ENCODE data around the gene RAB24.

Gene RAB24

GRCh38 chr5:177320879-177321278, 17.4 kb upstream of the RAB24 start:
- H3K4me1 ChIP-seq (ENCODE audit: control insufficient read depth, low read length): peaks cover 7% of the 10 kb centered on the region
- H4K20me1 ChIP-seq (ENCODE audit: control insufficient read depth, insufficient read depth, low read depth, low read length): no peaks in the 10 kb centered on the region
- no peaks in the 10 kb centered on the region for H3K27me3 ChIP-seq (ENCODE audit: control insufficient read depth, low read length)
- peaks cover 6% of the 10 kb centered on the region; the same call in 1 of the 2 replicates for H3F3A ChIP-seq (ENCODE audit: control insufficient read depth, insufficient read depth)
- H3K4me3 ChIP-seq (ENCODE audit: low read length): no peak overlapping the region
- no peak overlapping the region for H3K27ac ChIP-seq (ENCODE audit: low read depth, low read length)
- H3K79me2 ChIP-seq (ENCODE audit: control insufficient read depth, low read length): no peaks in the 10 kb centered on the region
- no peak for TF ChIP-seq EZH2phosphoT487 (IDR thresholded peaks at IDR 0.05; ENCODE audit: borderline replicate concordance, low read length)
- TF ChIP-seq CTCF (IDR thresholded peaks at IDR 0.05; ENCODE audit: low read depth, low read length, poor library complexity, severe bottlenecking): no peak
- H3K4me2 ChIP-seq (ENCODE audit: low read length): no peak overlapping the region
- H3K9me2 ChIP-seq (replicated peaks; ENCODE audit: control insufficient read depth, low read length): no peaks in the 10 kb centered on the region
- peaks cover 8% of the 10 kb centered on the region for H3K36me3 ChIP-seq (ENCODE audit: control insufficient read depth, low read length)
- peaks cover 9% of the 10 kb centered on the region for H3K9me3 ChIP-seq (ENCODE audit: control insufficient read depth, insufficient read depth, low read length)

GRCh38 chr5:177319913-177320588, 16.5 kb upstream of the RAB24 start:
- Histone ChIP-seq H3K4me2 (ENCODE audit: low read length) (no peak overlapping the region), H3K4me3 (ENCODE audit: low read length) (no peak overlapping the region), H3K27ac (ENCODE audit: low read depth, low read length) (no peak overlapping the region), H3K9me3 (ENCODE audit: control insufficient read depth, insufficient read depth, low read length) (peaks cover 9% of the 10 kb centered on the region), H3K36me3 (ENCODE audit: control insufficient read depth, low read length) (peaks cover 8% of the 10 kb centered on the region), H3K27me3 (ENCODE audit: control insufficient read depth, low read length) (no peaks in the 10 kb centered on the region), H3K9me2 (replicated peaks; ENCODE audit: control insufficient read depth, low read length) (no peaks in the 10 kb centered on the region), H3K4me1 (ENCODE audit: control insufficient read depth, low read length) (peaks cover 7% of the 10 kb centered on the region), H3K79me2 (ENCODE audit: control insufficient read depth, low read length) (no peaks in the 10 kb centered on the region), H4K20me1 (ENCODE audit: control insufficient read depth, insufficient read depth, low read depth, low read length) (no peaks in the 10 kb centered on the region), H3F3A (ENCODE audit: control insufficient read depth, insufficient read depth) (peaks cover 6% of the 10 kb centered on the region; the same call in 1 of the 2 replicates)
- TF ChIP-seq CTCF (IDR thresholded peaks at IDR 0.05; ENCODE audit: low read depth, low read length, poor library complexity, severe bottlenecking): no peak
- no peak for TF ChIP-seq EZH2phosphoT487 (IDR thresholded peaks at IDR 0.05; ENCODE audit: borderline replicate concordance, low read length)

- Histone ChIP-seq H3K27ac (ENCODE audit: low read depth, low read length) (no peak overlapping the region), H3K4me1 (ENCODE audit: control insufficient read depth, low read length) (peaks cover 15% of the 10 kb centered on the region), H3K4me3 (ENCODE audit: low read length) (no peak overlapping the region), H4K20me1 (ENCODE audit: control insufficient read depth, insufficient read depth, low read depth, low read length) (no peaks in the 10 kb centered on the region), H3K36me3 (ENCODE audit: control insufficient read depth, low read length) (peaks cover 8% of the 10 kb centered on the region), H3K27me3 (ENCODE audit: control insufficient read depth, low read length) (no peaks in the 10 kb centered on the region), H3K79me2 (ENCODE audit: control insufficient read depth, low read length) (no peaks in the 10 kb centered on the region), H3F3A (ENCODE audit: control insufficient read depth, insufficient read depth) (peaks cover 3% of the 10 kb centered on the region; the same call in 1 of the 2 replicates), H3K4me2 (ENCODE audit: low read length) (no peak overlapping the region), H3K9me2 (replicated peaks; ENCODE audit: control insufficient read depth, low read length) (no peaks in the 10 kb centered on the region), H3K9me3 (ENCODE audit: control insufficient read depth, insufficient read depth, low read length) (peaks cover 9% of the 10 kb centered on the region)
- TF ChIP-seq CTCF (IDR thresholded peaks at IDR 0.05; ENCODE audit: low read depth, low read length, poor library complexity, severe bottlenecking) (peak; percentile 95), EZH2phosphoT487 (IDR thresholded peaks at IDR 0.05; ENCODE audit: borderline replicate concordance, low read length) (no peak)
Measured at GRCh38 chr5:177317959-177318377, 14.4 kb upstream of the RAB24 start.
